NCI-H2107 treated with DMSO at 0.1 percent for 48 hours (cell line): ENCODE results near the gene GALNT6.

ENCODE experiments used
- DNase-seq: peaks from one replicate; lab custom pipeline; 2025; ENCODE audit not compliant: unreplicated experiment; lab: John Stamatoyannopoulos, UW

GALNT6 gene

GRCh38 chr12:51391283-51392123, at the start of gene GALNT6:
GALNT6 (minus strand) TSS chr12:51391406; CDS start chr12:51379781, 11,625 bp downstream.
- DNase-seq: peak; percentile 55

- no peak for DNase-seq
These were observed 48.1 kb upstream of the GALNT6 start for GRCh38 chr12:51439330-51439729.

DNA sequence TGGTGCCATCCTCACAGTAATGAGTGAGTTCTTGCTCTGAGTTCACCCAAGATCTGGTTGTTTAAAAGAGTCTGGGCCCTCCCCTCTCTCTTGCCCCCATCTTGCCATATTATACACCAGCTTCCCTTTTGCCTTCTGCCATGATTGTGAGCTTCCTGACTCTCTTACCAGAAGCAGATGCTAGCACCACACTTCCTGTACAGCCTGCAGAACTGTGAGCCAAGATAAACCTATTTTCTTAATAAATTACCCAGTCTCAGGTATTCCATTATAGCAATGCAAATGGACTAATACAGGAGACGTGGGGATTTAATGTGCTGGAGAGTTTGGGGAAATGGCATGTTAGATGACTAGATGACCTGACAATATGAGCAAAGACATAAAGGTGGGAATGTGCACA, 46.2 kb upstream of the GALNT6 start:
- DNase-seq: no peak

DNA sequence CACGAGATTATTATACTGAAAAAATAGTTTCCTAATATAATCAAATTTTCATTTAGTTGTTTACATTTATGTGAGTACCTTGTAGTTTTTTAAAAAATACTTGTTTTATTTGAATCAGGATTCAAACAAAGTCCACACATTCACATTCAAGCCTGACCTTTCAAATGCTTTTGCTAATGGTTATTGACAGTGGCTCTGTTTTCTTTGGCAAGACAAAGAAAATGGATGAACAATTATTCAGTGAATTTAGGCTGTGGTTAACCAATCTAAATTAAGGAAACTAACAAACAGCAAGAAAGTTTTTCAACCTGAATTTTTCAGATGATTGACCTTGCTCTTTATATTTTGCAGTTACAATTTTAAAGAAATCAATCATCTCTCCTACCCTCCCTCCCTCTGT, 43.1 kb upstream of the GALNT6 start:
- DNase-seq: no peak

DNA sequence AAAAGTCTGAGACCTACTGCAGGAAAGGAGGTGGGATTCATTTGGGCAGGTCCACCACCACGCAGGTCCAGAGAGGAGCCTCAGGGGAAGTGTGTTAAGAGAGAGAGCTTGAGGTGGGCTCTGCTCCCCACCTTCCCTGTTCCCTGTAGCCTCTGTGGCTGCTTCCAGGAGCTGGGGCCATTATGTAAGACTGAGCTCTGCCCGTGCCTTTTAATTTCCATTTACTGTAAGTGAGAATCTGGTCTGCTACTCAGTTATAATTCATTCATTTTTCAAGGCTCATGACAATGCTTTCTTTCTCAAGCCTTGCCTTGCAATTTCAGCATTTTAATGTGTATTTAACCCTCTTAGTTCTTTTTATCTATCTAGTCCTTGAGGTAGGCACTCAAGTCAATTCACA, 41.7 kb upstream of the GALNT6 start:
- no peak for DNase-seq

- no peak for DNase-seq
These were observed 39.1 kb upstream of the GALNT6 start for GRCh38 chr12:51430196-51430895.

- no peak for DNase-seq
These were observed 38.5 kb upstream of the GALNT6 start for GRCh38 chr12:51429700-51430099.

GRCh38 chr12:51428256-51428655, 37.0 kb upstream of the GALNT6 start:
- no peak for DNase-seq

GRCh38 chr12:51424662-51425539, 33.7 kb upstream of the GALNT6 start, which contains the start of gene SLC4A8:
SLC4A8 (plus strand) TSS chr12:51424831; CDS start chr12:51424988, 157 bp downstream.
- DNase-seq: peak; percentile 93

DNA sequence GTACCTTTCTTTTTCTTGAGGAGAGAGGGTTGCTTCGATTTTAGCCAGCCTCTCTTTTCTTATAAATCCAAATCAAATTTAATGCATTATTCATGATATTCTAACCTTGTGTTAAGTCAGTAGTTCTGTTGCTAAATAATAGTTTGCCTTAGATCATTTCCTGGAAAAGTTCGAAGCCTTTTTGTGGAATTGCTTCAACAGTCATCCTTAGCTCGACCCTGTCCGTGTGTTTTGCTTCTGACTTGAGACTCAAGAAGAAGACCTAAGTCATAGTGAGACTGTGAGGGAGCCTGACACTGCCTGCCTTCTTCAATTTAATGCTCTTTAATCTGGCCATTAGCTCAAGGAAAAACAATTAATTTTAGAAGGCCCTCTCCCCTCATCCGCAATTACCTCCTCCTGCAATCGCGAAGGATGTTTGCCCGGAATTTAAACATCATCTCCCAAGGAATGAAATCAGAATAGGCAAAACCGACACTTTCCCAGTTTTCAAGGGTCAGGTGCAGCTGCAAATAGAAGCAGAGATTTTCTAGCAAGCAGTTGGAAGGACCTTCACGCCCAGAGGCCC, 33.0 kb upstream of the GALNT6 start:
- DNase-seq: no peak

DNA sequence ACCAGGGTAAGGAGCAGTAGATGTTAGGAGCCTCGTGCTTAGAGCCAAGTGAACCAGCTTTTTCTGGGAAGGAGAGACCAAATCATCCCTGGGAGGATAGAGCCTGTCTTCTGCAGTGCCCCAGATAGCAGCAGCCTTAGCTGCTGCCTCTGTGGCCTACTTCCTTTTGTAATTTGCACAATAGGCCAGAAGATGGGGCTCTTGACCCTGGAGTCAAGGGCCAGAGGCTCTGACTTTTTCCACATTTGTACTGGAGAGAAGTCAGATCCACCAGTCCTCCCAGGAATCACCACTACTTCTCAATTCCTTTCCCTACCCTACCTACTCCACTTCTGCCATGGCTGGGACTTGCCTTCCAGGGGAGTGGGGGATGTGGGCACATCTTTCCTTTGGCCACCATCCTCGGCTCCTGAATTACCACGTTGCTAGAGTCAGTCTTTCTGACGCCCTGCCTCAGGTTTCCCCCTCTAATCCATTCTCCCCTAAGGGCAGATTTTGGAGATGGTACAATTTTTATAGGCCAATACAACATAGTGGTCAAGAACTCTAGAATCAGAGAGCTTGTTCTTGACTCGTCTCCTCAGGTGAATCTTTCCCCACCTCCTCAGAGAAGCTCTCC, 30.2 kb upstream of the GALNT6 start:
- peak; percentile 86 for DNase-seq

DNA sequence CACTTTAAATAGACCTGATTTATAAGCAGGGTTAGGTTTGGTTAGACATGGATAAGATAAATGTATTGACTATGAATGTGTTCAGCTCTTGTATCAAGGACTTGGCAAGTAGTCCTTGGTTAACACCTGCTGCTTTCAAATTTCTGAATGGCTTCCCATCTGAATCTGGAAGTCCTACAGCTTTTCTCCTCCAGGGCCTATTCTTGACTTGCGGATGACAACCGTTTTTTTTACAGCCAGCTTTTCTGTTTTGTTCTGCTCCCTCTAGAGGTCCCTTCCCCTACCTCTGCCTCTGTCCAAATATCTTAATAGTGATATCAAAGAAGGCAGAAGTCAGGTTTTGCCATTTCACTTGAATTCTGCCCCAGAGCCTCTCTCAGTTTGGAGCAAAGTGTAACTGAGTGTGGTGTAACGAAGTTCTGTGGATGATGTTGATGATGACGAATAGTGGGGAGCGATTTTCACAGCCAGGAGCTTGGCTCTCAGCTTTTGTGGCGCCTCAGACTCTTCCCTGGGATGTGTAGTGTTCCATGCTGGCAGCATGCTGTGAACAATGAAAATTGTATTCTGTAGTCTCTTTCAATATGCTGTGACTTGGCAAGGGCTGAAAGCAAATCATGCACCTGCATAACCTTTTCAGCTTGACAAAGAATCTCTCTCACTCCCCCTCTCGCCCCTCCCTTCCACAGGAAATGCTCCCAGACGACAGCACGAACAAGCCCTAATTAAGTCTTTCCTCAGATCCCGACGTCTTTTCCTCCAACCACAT, 28.4 kb upstream of the GALNT6 start:
- peak; percentile 94 for DNase-seq

GRCh38 chr12:51417826-51418225, 26.6 kb upstream of the GALNT6 start:
- DNase-seq: no peak

DNA sequence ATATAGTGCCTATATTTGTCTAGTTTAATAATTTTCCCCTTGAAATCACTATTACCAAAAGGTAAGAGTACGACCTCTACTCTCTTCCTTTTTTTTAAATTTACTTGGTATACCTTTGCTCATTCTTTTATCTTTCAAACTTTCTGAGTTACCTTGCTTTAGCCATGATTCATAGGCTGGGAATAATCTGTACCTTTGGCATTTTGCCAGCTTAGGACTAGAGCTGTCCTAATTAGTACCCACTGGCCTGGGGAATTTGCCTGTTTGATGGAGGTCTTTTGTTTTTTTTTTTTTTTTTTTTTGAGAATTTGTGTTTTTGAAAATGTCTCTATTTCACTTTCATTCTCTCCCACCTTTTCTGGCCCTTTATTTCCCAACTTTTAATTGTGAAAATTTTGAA, 24.7 kb upstream of the GALNT6 start:
- no peak for DNase-seq

DNA sequence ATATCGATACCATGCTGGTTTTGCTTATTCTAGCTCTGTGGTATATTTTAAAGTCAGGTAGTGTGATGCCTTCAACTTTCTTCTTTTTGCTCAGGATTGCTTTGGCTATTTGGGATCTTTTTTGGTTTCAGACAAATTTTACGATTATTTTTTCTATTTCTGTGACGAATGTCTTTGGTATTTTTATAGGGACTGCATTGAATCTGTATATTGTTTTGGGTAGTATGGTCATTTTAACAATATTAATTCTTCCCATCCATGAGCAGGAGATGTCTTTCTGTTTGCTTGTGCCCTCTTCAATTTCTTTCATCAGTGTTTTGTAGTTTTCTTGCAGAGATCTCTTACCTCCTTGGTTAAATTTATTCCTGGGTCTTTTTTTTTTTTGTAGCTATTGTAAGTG, 22.6 kb upstream of the GALNT6 start:
- DNase-seq: no peak

GRCh38 chr12:51413149-51413548, 21.9 kb upstream of the GALNT6 start:
- DNase-seq: no peak

GRCh38 chr12:51409846-51410245, 18.6 kb upstream of the GALNT6 start:
- no peak for DNase-seq

DNA sequence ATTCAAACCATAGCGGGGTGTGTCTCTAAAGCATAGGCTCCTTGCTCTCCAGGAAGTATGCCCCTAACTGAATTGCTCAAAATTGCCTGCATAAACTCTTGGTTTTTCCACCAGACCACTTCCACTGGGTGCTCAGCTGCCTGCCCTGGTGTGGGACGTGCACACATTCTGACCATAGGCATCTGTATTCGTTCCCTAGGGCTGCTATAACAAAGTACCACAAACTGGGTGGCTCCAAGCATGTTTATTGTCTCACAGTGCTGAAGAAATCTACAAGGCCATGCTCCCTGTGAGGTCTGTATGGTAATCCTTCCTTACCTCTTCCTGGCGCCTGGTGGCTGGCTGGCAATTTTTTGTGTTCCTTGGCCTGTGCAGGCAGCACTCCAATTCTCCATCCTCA, 16.4 kb upstream of the GALNT6 start:
- DNase-seq: no peak

- no peak for DNase-seq
These were observed 15.7 kb upstream of the GALNT6 start for GRCh38 chr12:51406859-51407258.

DNA sequence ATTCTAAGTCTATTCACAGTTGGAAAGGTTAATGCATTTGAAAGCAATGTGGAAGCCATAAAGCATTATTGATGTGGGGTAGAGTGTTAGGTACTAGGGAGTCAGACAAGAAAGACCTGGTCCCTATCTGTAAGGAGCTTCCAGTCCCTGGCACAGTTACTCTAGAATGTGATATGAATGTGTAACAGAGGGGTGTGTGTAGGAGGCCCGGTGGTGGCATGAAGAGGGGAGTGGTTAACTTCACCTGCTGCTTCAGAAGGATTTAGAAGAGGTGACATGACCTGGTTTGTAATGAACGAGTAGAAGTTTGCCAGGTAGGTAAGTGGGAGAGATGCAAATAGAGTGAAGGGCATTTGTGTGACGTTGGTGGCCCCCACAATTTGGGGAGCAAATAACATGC, 15.1 kb upstream of the GALNT6 start:
- peak; percentile 51 for DNase-seq
